Glomerular endothelial cell (primary cell): ENCODE results near the gene LRRTM3. TPM values are rescaled to one million over a fixed set of nuclear protein-coding genes. Genes with fewer than 3 reads are reported as not detected.

ENCODE experiments used
- DNase-seq: peaks from one replicate; pipeline ENCODE4 v3.0.0-alpha.2; 2011; ENCODE audit warnings: low read depth, low spot score; ENCODE audit errors: extremely low read depth
- total RNA-seq: library from RNA; depleted of rRNA; stranded (reverse); fragments of >200 nt; gene quantifications from 2 replicates; pipeline ENCODE4 v1.2.3, GENCODE V29; 2015

The LRRTM3 gene
- not detected in 2 replicates for total RNA-seq

- DNase-seq: peak; percentile 14
These were observed at the start of gene LRRTM3 for GRCh38 chr10:66925896-66926715. Gene LRRTM3, plus strand, starts transcription at chr10:66926036.

- DNase-seq: no peak
These were observed 48.5 kb upstream of the LRRTM3 start for GRCh38 chr10:66877361-66877760.

GRCh38 chr10:66880292-66880691 lies 45.5 kb upstream of the LRRTM3 start:
- no peak for DNase-seq

- DNase-seq: no peak
These were observed 45.0 kb upstream of the LRRTM3 start for GRCh38 chr10:66880826-66881225.

GRCh38 chr10:66881814-66882213 lies 44.0 kb upstream of the LRRTM3 start:
- no peak for DNase-seq

- DNase-seq: no peak
These were observed 43.6 kb upstream of the LRRTM3 start for GRCh38 chr10:66882271-66882670.

- DNase-seq: no peak
These were observed 39.0 kb upstream of the LRRTM3 start for GRCh38 chr10:66886848-66887247.

- DNase-seq: no peak
These were observed 37.6 kb upstream of the LRRTM3 start for GRCh38 chr10:66888237-66888636.

GRCh38 chr10:66892871-66893270 lies 33.0 kb upstream of the LRRTM3 start:
- no peak for DNase-seq

- DNase-seq: no peak
These were observed 15.2 kb upstream of the LRRTM3 start for GRCh38 chr10:66910671-66911070.

GRCh38 chr10:66916030-66916429 lies 9.8 kb upstream of the LRRTM3 start:
- no peak for DNase-seq

- DNase-seq: no peak
These were observed 8.7 kb upstream of the LRRTM3 start for GRCh38 chr10:66917104-66917503.

GRCh38 chr10:66919248-66919647 lies 6.6 kb upstream of the LRRTM3 start:
- DNase-seq: no peak

- no peak for DNase-seq
These were observed 1.0 kb upstream of the LRRTM3 start for GRCh38 chr10:66924674-66925345.

- no peak for DNase-seq
These were observed 463 bp upstream of the LRRTM3 start for GRCh38 chr10:66925373-66925772.

GRCh38 chr10:66926841-66927240 lies 1.0 kb downstream of the LRRTM3 start:
- no peak for DNase-seq

GRCh38 chr10:66927251-66927935 lies 1.6 kb downstream of the LRRTM3 start:
- DNase-seq: no peak

GRCh38 chr10:66927971-66928770 lies 2.3 kb downstream of the LRRTM3 start:
- no peak for DNase-seq

- DNase-seq: no peak
These were observed 2.9 kb downstream of the LRRTM3 start for GRCh38 chr10:66928776-66929175.

GRCh38 chr10:66929375-66929774 lies 3.5 kb downstream of the LRRTM3 start:
- no peak for DNase-seq
